ACHN (cell line): ENCODE data around the gene ZNF654.
"Not testable (repeated sequence)": the region's sequence is repeated elsewhere in the genome, so short reads cannot be mapped to it uniquely, and the experiment has no call there.

Source experiments
- DNase-seq: peaks from one replicate; pipeline ENCODE4 v3.0.0-alpha.2; 2015
- in situ Hi-C: cut with HindIII; loops from 2 replicates; pipeline ENCODE4 v1.10.0; 2017; ENCODE audit warnings: low sequenced_read_pairs, low pct_ligation_motif_present, low pct_unique_long_range_greater_than_20kb

The ZNF654 gene

DNA sequence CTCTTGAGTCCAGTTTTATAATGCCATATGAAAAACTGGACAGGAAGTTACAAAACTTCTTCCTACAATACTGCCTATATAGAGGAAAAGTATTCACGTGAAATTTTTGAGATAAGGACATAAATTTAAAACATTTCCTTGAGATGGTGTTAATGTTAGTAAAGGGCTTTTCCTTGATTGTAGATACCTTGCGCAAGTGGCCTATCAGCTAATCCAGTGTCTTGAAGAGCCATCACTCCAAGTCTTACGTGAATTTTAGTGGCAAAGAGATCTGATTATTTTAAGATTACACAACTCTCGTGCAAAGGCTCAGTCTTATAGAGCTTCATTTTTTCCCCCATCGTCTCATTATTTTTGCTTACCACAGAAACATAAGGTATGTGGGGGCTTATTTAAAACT lies 109.1 kb downstream of the ZNF654 start:
- no peak for DNase-seq
- in situ Hi-C loops: no loop called here

DNA sequence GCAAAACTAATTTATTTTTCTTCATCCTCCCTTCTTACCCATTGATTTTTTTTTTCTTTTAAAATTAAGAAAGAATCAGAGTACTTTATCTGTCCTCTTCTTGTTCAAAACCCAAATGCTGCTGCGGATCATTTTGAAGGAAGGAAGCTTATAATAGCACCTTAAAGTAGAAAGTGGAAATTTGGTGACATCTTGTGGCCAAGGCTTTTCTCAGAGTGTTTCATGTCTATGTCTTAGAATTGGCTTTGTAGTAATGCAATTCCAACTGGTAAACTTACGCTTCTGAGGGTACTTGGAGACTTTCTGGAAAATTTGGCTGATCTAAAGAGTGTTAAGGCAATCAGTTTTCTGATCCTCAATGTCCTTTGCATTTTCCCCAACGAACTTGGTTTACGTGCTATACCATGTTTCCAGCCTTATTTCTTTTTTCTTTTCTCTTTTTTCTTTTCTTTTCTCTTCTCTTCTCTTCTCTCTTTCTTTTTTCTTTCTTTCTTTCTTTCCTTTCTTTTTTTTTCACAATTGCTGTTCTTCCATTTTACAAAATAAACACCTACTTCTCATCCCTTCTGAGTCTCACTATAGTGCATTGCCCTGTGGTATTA lies 121.4 kb downstream of the ZNF654 start:
- in situ Hi-C loops: no loop called here
- peak; percentile 42 for DNase-seq

DNA sequence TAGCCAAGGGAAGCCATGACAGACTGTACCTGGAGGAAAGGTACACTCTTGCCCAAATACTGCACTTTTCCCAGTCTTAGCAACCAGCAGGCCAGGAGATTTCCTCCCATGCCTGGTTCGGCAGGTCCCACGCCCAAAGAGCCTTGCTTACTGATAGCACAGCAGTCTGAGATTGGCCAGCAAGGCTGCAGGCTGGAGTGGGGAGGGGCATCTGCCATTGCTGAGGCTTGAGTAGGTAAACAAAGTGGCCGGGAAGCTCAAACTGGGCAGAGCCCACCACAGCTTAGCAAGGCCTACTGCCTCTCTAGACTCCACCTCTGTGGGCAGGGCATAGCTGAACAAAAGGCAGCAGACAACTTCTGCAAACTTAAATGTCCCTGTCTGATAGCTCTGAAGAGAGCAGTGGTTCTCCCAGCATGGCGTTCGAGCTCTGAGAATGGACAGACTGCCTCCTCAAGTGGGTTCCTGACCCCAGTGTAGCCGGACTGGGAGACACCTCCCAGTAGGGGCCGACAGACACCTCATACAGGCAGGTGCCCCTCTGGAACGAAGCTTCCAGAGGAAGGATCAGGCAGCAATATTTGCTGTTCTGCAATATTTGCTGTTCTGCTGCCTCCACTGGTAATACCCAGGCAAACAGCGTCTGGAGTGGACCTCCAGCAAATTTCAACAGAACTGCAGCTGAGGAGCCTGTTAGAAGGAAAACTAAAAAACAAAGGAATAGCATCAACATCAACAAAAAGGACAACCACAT lies 123.3 kb downstream of the ZNF654 start:
- in situ Hi-C loops, DNase-seq: not testable (repeated sequence)

DNA sequence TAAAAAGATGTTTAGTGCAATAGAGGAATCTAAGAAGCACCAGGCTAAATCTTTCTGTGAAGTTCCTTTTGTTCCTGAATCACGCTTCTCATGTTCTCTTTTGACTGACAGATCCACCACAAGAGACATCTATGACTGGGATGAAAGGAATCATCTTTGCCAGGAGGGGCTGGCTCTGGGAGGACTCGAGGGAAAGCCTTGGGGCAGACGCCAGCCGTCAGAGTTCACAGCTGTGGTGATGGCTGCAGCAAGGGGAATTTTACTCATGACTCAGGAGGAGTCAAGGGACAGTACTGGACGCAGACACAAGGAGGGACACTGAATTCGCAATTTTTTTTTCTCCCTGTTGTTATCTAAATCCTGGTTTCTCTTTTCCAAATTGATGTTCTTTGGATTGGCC lies 129.4 kb downstream of the ZNF654 start:
- DNase-seq: no peak
- in situ Hi-C loops: no loop called here

- DNase-seq: no peak
These were observed 130.3 kb downstream of the ZNF654 start for GRCh38 chr3:88189361-88189810.

GRCh38 chr3:88191872-88192409 lies 132.9 kb downstream of the ZNF654 start:
- DNase-seq: no peak
- in situ Hi-C loops: no loop called here

More at GRCh38 chr3:88189361-88189810, 130.3 kb downstream of the ZNF654 start:
- in situ Hi-C loops: no loop called here

- in situ Hi-C loops: no loop called here
- DNase-seq: no peak
These were observed 133.6 kb downstream of the ZNF654 start for GRCh38 chr3:88192631-88193030.
